ENCODE results near the gene BTNL9. TPM values are rescaled to one million over a fixed set of nuclear protein-coding genes. Genes with fewer than 3 reads are reported as not detected.

Gene BTNL9
- total and polyA plus RNA-seq, 2 of the 13 experiments (the other 11 are each of a cell fraction or from before 2014, with no cell fraction given), result 0.13 TPM; not detected in 1

DNA sequence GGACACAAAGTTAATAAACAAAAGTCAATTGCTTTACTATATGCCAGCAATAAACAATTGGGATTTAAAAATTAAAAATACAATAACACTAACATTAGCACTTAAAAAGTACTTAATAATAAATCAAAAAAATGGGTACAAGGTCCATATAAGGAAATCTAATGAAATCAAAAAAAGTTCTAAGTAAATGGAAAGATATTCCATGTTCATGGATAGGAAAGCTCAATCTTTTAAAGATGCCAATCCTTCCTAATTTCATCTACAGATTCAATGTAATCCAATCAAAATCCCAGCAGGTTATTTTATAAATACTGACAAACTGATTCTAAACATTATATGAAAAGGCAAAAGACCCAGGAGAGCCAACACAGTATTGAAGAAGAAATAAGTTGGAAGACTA is 41.9 kb downstream of the BTNL9 start (continued):
- TF ChIP-seq TOPORS (CRISPR knock-in tag; IDR thresholded peaks at IDR 0.05) (no peak), ZNF543 (CRISPR knock-in tag; IDR thresholded peaks at IDR 0.05) (no peak), ZNF329 (CRISPR knock-in tag; IDR thresholded peaks at IDR 0.05; ENCODE audit: low read depth) (no peak), IKZF4 (CRISPR knock-in tag; IDR thresholded peaks at IDR 0.05; ENCODE audit: borderline replicate concordance, low read depth, not compliant biosample characterization) (no peak)
- TF ChIP-seq, protein P1, sequence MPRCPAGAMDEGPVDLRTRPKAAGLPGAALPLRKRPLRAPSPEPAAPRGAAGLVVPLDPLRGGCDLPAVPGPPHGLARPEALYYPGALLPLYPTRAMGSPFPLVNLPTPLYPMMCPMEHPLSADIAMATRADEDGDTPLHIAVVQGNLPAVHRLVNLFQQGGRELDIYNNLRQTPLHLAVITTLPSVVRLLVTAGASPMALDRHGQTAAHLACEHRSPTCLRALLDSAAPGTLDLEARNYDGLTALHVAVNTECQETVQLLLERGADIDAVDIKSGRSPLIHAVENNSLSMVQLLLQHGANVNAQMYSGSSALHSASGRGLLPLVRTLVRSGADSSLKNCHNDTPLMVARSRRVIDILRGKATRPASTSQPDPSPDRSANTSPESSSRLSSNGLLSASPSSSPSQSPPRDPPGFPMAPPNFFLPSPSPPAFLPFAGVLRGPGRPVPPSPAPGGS (CRISPR knock-in tag; IDR thresholded peaks at IDR 0.05), result no peak

DNA sequence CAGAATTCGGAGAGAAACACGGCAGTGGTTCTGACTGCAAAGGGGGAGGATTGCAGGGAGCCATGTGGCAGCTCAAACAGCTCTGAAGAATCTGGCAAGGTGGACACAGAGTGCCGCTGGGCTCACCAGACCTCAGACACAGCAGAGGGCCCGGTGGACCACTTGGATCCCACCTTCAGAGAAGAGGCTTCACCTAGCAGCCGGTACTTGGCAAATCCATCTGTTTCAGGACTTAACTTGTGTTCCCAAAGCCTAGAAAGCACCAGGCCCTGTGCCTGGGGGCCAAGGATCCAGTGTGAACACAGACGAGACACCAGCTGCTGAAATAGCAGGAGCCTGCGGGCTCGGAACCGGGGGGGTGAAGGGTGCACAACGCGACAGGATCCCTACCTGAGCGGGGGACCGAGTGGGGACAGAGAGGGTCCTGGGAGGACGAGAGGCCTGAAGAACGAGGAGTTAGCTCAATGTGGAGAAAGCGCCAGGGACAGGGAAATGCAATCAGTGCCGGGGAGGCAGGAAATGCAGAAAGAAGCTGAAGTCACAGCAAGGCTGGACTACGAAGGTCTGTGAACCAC is 44.6 kb downstream of the BTNL9 start:
- ATAC-seq, result no peak
- Histone ChIP-seq H3K4me2 (ENCODE audit: low read depth, low read length) (no peak overlapping the region), H3K9ac (ENCODE audit: insufficient read depth, low read depth, low read length) (no peak overlapping the region), H3K36me3 (replicated peaks in 1 of 2; ENCODE audit: control insufficient read depth in 1 of 2, insufficient read depth in 2 of 2, low read length in 2 of 2) (no peaks in the 10 kb centered on the region), H3K4me3 (replicated peaks in 1 of 3; ENCODE audit: insufficient read depth in 1 of 3, low read depth in 2 of 3, low read length in 3 of 3) (no peak overlapping the region), H3K79me2 (ENCODE audit: insufficient read depth, low read length) (no peaks in the 10 kb centered on the region), H3K4me1 (ENCODE audit: insufficient read depth, low read length) (peaks cover 15% of the 10 kb centered on the region), H3K27me3 (ENCODE audit: control insufficient read depth in 1 of 2, insufficient read depth in 2 of 2, low read length in 2 of 2) (peaks cover 4 to 26% of the 10 kb centered on the region in 2 experiments), H3K9me3 (ENCODE audit: low read length) (no peaks in the 10 kb centered on the region), H2AFZ (ENCODE audit: low read length) (no peak overlapping the region), H3K27ac (ENCODE audit: extremely low read length, insufficient read depth, low read length) (no peak overlapping the region), H4K20me1 (ENCODE audit: insufficient read depth, low read length) (no peaks in the 10 kb centered on the region)
- TF ChIP-seq ZNF343 (CRISPR knock-in tag; IDR thresholded peaks at IDR 0.05) (no peak), NFKB2 (CRISPR knock-in tag; IDR thresholded peaks at IDR 0.05; ENCODE audit: borderline replicate concordance) (no peak), SKI (IDR thresholded peaks at IDR 0.05; ENCODE audit: partially characterized antibody) (no peak), ZNF660 (CRISPR knock-in tag; IDR thresholded peaks at IDR 0.05; ENCODE audit: borderline replicate concordance, low read depth) (no peak), HOXA7 (CRISPR knock-in tag; IDR thresholded peaks at IDR 0.05) (no peak), ZNF83 (CRISPR knock-in tag; IDR thresholded peaks at IDR 0.05; ENCODE audit: borderline replicate concordance) (no peak), SMC3 (IDR thresholded peaks at IDR 0.05; ENCODE audit: low read length) (no peak), ZSCAN25 (CRISPR knock-in tag; IDR thresholded peaks at IDR 0.05) (no peak), ARID2 (CRISPR knock-in tag; IDR thresholded peaks at IDR 0.05; ENCODE audit: borderline replicate concordance) (no peak), ZNF607 (CRISPR knock-in tag; IDR thresholded peaks at IDR 0.05; ENCODE audit: borderline replicate concordance) (no peak)
- TF ChIP-seq, protein P2, sequence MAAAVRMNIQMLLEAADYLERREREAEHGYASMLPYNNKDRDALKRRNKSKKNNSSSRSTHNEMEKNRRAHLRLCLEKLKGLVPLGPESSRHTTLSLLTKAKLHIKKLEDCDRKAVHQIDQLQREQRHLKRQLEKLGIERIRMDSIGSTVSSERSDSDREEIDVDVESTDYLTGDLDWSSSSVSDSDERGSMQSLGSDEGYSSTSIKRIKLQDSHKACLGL (CRISPR knock-in tag; IDR thresholded peaks at IDR 0.05), result no peak
- TF ChIP-seq, protein P3, sequence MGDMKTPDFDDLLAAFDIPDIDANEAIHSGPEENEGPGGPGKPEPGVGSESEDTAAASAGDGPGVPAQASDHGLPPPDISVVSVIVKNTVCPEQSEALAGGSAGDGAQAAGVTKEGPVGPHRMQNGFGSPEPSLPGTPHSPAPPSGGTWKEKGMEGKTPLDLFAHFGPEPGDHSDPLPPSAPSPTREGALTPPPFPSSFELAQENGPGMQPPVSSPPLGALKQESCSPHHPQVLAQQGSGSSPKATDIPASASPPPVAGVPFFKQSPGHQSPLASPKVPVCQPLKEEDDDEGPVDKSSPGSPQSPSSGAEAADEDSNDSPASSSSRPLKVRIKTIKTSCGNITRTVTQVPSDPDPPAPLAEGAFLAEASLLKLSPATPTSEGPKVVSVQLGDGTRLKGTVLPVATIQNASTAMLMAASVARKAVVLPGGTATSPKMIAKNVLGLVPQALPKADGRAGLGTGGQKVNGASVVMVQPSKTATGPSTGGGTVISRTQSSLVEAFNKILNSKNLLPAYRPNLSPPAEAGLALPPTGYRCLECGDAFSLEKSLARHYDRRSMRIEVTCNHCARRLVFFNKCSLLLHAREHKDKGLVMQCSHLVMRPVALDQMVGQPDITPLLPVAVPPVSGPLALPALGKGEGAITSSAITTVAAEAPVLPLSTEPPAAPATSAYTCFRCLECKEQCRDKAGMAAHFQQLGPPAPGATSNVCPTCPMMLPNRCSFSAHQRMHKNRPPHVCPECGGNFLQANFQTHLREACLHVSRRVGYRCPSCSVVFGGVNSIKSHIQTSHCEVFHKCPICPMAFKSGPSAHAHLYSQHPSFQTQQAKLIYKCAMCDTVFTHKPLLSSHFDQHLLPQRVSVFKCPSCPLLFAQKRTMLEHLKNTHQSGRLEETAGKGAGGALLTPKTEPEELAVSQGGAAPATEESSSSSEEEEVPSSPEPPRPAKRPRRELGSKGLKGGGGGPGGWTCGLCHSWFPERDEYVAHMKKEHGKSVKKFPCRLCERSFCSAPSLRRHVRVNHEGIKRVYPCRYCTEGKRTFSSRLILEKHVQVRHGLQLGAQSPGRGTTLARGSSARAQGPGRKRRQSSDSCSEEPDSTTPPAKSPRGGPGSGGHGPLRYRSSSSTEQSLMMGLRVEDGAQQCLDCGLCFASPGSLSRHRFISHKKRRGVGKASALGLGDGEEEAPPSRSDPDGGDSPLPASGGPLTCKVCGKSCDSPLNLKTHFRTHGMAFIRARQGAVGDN (CRISPR knock-in tag; IDR thresholded peaks at IDR 0.05), result no peak
- WGBS (ENCODE audit: low lambda C conversion rate), result 26% methylated on average over 18 of the region's 18 CpGs
- ChIA-PET CTCF (ENCODE audit: low intra/inter-chr PET ratio, low total read pairs) (no interaction called here), POLR2A (no interaction called here)
- no TSS peak for BruUV-seq (replicated peaks)
- in situ Hi-C loops (cut with HindIII; ENCODE audit: extremely low pct_ligation_motif_present, low pct_unique_long_range_greater_than_20kb), result no loop called here
- FAIRE-seq, result no peak
- intact Hi-C loops (cut with micrococcal nuclease; ENCODE audit: unreplicated experiment), result no loop called here
- no peak for DNase-seq (ENCODE audit: low spot score)
